Prostate gland (tissue), 2 donors: ENCODE results near the gene REV3L. TPM values are rescaled to one million over a fixed set of nuclear protein-coding genes. Genes with fewer than 3 reads are reported as not detected.
"Not testable (repeated sequence)": the region's sequence is repeated elsewhere in the genome, so short reads cannot be mapped to it uniquely, and the experiment has no call there.

Experiments used
- DNase-seq: peaks from one replicate; pipeline ENCODE4 v3.0.0-alpha.2; 2019; ENCODE audit warnings: low spot score
- H3K27ac ChIP-seq, 2 donors: fragments of 200-600 bp; sonication (generic); 2 replicates each; pipeline ENCODE4 v1.5.1; 2017 to 2019
- H3K27me3 ChIP-seq: fragments of 200-600 bp; sonication (generic); replicated peaks from 2 replicates; pipeline ENCODE4 v1.5.1; 2019; ENCODE audit not compliant: insufficient read depth
- H3K36me3 ChIP-seq, 2 donors: fragments of 200-600 bp; sonication (generic); 1 replicate in 1 of 2; 2 replicates in 1 of 2; pipeline versions ENCODE4 v1.5.1 to v1.8.1; 2017 to 2019
- H3K4me1 ChIP-seq: fragments of 200-600 bp; sonication (generic); replicated peaks from 2 replicates; pipeline ENCODE4 v1.5.1; 2019
- H3K4me3 ChIP-seq, 2 donors: fragments of 200-600 bp; sonication (generic); 2 replicates each; pipeline ENCODE4 v1.5.1; 2017 to 2019
- H3K9me3 ChIP-seq: fragments of 200-600 bp; sonication (generic); 2 replicates; pipeline ENCODE4 v1.5.1; 2017
- CTCF ChIP-seq, 4 experiments: fragments of 200-600 bp in 2 of 4; fragments of 450-650 bp in 2 of 4; sonication (generic) in 2 of 4; IDR thresholded peaks; 1 replicate in 3 of 4; 2 replicates in 1 of 4; pipeline ENCODE4 v1.5.1; 2016 to 2019; ENCODE audit warnings: antibody characterized with exemption in 4 of 4, mild to moderate bottlenecking in 2 of 4, moderate library complexity in 2 of 4
- POLR2A ChIP-seq: fragments of 450-650 bp; IDR thresholded peaks from one replicate; pipeline ENCODE4 v1.6.1; 2016; ENCODE audit warnings: antibody characterized with exemption, mild to moderate bottlenecking
- POLR2AphosphoS5 ChIP-seq: sonication (generic); formaldehyde crosslinking; IDR thresholded peaks from one replicate; pipeline ENCODE4 v1.6.1; 2017; ENCODE audit warnings: antibody characterized with exemption
- WGBS: methylation state at CpG from one replicate; pipeline ENCODE4 v1.1.5; 2018; 5-methylcytosine and 5-hydroxymethylcytosine counted together
- intact Hi-C: fragments of 100-400 bp; cut with DNase I; formaldehyde crosslinking; loops from one replicate; pipeline ENCODE4 v1.14.2; 2022
- total RNA-seq, 2 donors: library from RNA; depleted of rRNA; stranded (reverse); fragments of >200 nt; gene quantifications; one replicate each; pipeline ENCODE4 v1.1.0, GENCODE V29; 2016

Gene REV3L
- total RNA-seq, 2 donors from 2014 or later, result 20.0 to 44.2 TPM

DNA sequence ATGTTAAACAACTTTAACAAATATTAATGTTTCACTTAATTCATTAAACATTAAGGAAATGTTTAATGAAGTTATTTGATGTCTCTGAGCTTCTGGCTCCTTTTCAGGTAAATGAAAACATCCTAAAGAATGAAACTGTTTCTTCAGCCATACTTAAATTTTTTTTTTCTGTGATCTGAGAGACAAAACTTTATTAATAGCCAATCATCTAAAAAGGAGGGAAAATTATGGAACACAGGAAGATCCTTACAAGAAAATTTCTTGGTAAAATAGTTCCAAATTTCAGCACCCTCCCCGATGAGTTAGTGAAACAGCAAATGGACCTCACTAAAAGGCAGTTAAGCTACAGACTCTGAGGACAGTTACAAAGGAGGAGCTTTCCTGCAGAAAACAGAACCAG, 185.2 kb downstream of the REV3L start:
- no peaks in the 10 kb centered on the region for H3K27me3 ChIP-seq
- no peaks in the 10 kb centered on the region for H3K9me3 ChIP-seq
- intact Hi-C loops, result no loop called here
- H3K36me3 ChIP-seq, result no peaks in the 10 kb centered on the region
- H3K27ac ChIP-seq, result no peak overlapping the region
- TF ChIP-seq CTCF (IDR thresholded peaks at IDR 0.05) (no peak), POLR2A (no peak)
- no peak overlapping the region for H3K4me3 ChIP-seq
- 94% methylated on average over 1 of the region's 1 CpG for WGBS
- no peaks in the 10 kb centered on the region for H3K4me1 ChIP-seq
- no peak for DNase-seq

DNA sequence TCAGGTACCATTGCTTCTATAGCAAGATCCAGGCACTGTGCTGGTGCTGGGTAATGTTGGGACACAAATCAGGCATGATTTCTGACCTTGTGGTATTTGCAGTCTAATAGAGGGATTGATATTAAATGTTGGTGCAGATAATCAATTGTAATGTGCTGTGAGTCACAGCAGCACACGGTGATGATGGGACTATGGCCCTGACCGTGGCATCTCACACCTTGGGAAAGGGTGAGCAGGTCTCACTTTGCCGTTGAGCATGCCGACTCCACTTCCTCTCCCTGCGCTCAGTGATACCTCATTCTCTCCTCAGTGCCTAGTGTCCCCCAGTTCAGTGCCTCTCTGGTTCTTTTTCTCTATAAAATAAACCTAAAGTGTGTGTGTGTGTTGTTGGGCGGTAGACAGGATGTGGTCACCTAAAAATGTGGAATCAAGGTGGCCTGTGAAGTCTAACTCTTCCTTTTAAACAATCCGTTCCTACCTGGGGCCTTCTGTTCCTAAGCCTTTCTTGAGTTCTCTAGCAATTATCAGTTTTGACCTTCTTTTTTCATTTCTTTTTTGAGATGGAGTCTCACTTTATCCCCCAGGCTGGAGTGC, 188.5 kb downstream of the REV3L start:
- WGBS, result 95% methylated on average over 7 of the region's 7 CpGs
- intact Hi-C loops, result no loop called here
- TF ChIP-seq CTCF (IDR thresholded peaks at IDR 0.05) (no peak), POLR2AphosphoS5 (no peak), POLR2A (no peak)

DNA sequence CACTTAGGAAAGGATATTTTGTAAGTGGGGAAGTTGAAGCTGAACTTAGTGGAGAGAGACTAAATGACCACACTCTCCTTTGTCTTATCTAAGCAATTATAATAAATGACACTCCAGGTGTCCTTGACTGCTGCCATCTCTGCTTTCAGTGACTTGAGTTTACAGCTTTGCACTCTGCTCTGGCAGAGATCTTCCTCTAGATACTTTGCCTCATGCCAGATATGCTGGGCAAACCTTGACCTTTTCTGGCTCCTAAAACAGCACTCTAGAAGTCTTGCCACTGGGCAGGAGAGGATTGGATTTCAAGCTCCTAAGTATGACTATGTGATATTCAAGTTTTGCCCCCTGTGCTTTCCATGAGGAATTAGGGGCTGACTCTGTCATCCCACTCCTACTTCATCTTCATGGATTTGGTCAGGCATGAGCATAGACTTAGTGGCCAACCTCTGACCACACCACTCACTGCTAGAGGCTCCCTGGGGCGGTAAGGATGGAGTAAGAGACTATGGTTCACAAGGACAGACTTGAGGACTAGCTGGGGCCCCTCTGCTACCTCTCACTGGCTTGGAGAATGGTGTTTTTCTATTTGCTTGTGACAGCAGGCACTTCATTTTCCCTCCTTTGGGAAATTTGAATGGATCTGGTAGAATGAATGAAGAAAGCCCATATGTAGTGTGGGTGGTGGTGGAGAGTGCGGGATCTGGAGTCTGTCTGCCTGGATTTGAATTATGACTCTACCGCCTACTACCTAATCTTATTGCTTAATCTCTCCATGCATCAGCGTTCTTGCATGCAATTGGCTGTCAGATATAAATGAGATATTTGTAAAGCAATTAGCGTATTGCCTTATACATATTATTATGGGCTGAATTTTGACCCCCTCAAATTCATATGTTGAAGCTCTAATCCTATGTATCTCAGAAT, 191.4 kb downstream of the REV3L start:
- 93% methylated on average over 5 of the region's 5 CpGs for WGBS
- H3K4me1 ChIP-seq, result no peaks in the 10 kb centered on the region
- H3K9me3 ChIP-seq, result no peaks in the 10 kb centered on the region
- intact Hi-C loops, result no loop called here
- no peak overlapping the region for H3K4me3 ChIP-seq
- no peak overlapping the region for H3K27ac ChIP-seq
- H3K27me3 ChIP-seq, result no peaks in the 10 kb centered on the region
- TF ChIP-seq POLR2A (no peak), CTCF (IDR thresholded peaks at IDR 0.05) (no peak), POLR2AphosphoS5 (no peak)
- H3K36me3 ChIP-seq, result no peaks in the 10 kb centered on the region
- no peak for DNase-seq

More for the DNA sequence above, 188.5 kb downstream of the REV3L start:
- Histone ChIP-seq H3K9me3 (no peaks in the 10 kb centered on the region), H3K4me3 (no peak overlapping the region), H3K4me1 (no peaks in the 10 kb centered on the region), H3K36me3 (no peaks in the 10 kb centered on the region), H3K27ac (no peak overlapping the region), H3K27me3 (no peaks in the 10 kb centered on the region)
- DNase-seq, result no peak

- H3K4me1 ChIP-seq, DNase-seq, H3K9me3 ChIP-seq, H3K27me3 ChIP-seq, H3K27ac ChIP-seq, H3K36me3 ChIP-seq, H3K4me3 ChIP-seq, intact Hi-C loops: not testable (repeated sequence)
- WGBS, result 75% methylated on average over 5 of the region's 5 CpGs
Observed at GRCh38 chr6:111290689-111291335, 192.2 kb downstream of the REV3L start.

- H3K4me3 ChIP-seq, H3K36me3 ChIP-seq, H3K4me1 ChIP-seq, H3K9me3 ChIP-seq, H3K27me3 ChIP-seq, DNase-seq, H3K27ac ChIP-seq, intact Hi-C loops: not testable (repeated sequence)
- 84% methylated on average over 5 of the region's 5 CpGs for WGBS
Observed at GRCh38 chr6:111284356-111284755, 198.7 kb downstream of the REV3L start.
